ENCODE measurements around the gene SIK2.
A peak's percentile ranks its signal among the peaks of the same experiment; 100 is the strongest.

The SIK2 gene

GRCh38 chr11:111631666-111632039, 29.4 kb downstream of the SIK2 start (continued):
- TF ChIP-seq CREB5 (CRISPR knock-in tag; IDR thresholded peaks at IDR 0.05; ENCODE audit: low read depth) (peak; percentile 71; the same call in 1 of the 2 replicates), ESRRG (CRISPR knock-in tag; IDR thresholded peaks at IDR 0.05) (peak; percentile 63; the same call in 1 of the 2 replicates), ZC3H10 (CRISPR knock-in tag; IDR thresholded peaks at IDR 0.05) (no peak), CSRNP3 (CRISPR knock-in tag; IDR thresholded peaks at IDR 0.05) (no peak), GLIS3 (CRISPR knock-in tag; IDR thresholded peaks at IDR 0.05) (peak; percentile 75; the same call in 1 of the 2 replicates)

GRCh38 chr11:111632516-111633220, 30.4 kb downstream of the SIK2 start:
- peak; percentile 17; the same call in 1 of the 3 replicates for ATAC-seq
- TF ChIP-seq ARNTL (CRISPR knock-in tag; IDR thresholded peaks at IDR 0.05; ENCODE audit: borderline replicate concordance, low read depth) (no peak), ISL1 (CRISPR knock-in tag; IDR thresholded peaks at IDR 0.05) (peak; percentile 87), CSDC2 (CRISPR knock-in tag; IDR thresholded peaks at IDR 0.05) (no peak), ZC3H10 (CRISPR knock-in tag; IDR thresholded peaks at IDR 0.05) (0 out of 2 replicates have a peak, but pooled peaks have one; percentile 24), ZNF70 (CRISPR knock-in tag; IDR thresholded peaks at IDR 0.05) (no peak), TCF4 (CRISPR knock-in tag; IDR thresholded peaks at IDR 0.05; ENCODE audit: borderline replicate concordance) (peak; percentile 86; the same call in 1 of the 2 replicates), POU6F1 (CRISPR knock-in tag; IDR thresholded peaks at IDR 0.05; ENCODE audit: borderline replicate concordance, low read depth) (no peak), BACH2 (CRISPR knock-in tag; IDR thresholded peaks at IDR 0.05; ENCODE audit: borderline replicate concordance) (no peak), CSRNP3 (CRISPR knock-in tag; IDR thresholded peaks at IDR 0.05) (no peak; the same call in 1 of the 2 replicates), PPARA (CRISPR knock-in tag; IDR thresholded peaks at IDR 0.05; ENCODE audit: borderline replicate concordance) (no peak)

GRCh38 chr11:111633248-111633647, 31.0 kb downstream of the SIK2 start:
- no peak for TF ChIP-seq ISL1 (CRISPR knock-in tag; IDR thresholded peaks at IDR 0.05)
- TF ChIP-seq PPARA (CRISPR knock-in tag; IDR thresholded peaks at IDR 0.05; ENCODE audit: borderline replicate concordance): no peak
- no peak for TF ChIP-seq ZNF70 (CRISPR knock-in tag; IDR thresholded peaks at IDR 0.05)
- no peak for TF ChIP-seq GLIS3 (CRISPR knock-in tag; IDR thresholded peaks at IDR 0.05)
- TF ChIP-seq SNAI2 (CRISPR knock-in tag; IDR thresholded peaks at IDR 0.05): no peak
- no peak for TF ChIP-seq TCF4 (CRISPR knock-in tag; IDR thresholded peaks at IDR 0.05; ENCODE audit: borderline replicate concordance)
- no peak for TF ChIP-seq TSHZ2 (CRISPR knock-in tag; IDR thresholded peaks at IDR 0.05)
- TF ChIP-seq PATZ1 (CRISPR knock-in tag; IDR thresholded peaks at IDR 0.05; ENCODE audit: borderline replicate concordance): no peak
- TF ChIP-seq ESRRG (CRISPR knock-in tag; IDR thresholded peaks at IDR 0.05): no peak
- no peak for TF ChIP-seq ARNTL (CRISPR knock-in tag; IDR thresholded peaks at IDR 0.05; ENCODE audit: borderline replicate concordance, low read depth)
- TF ChIP-seq CSRNP3 (CRISPR knock-in tag; IDR thresholded peaks at IDR 0.05): no peak
- TF ChIP-seq CREB5 (CRISPR knock-in tag; IDR thresholded peaks at IDR 0.05; ENCODE audit: low read depth): no peak
- no peak for TF ChIP-seq CSDC2 (CRISPR knock-in tag; IDR thresholded peaks at IDR 0.05)
- no peak for ATAC-seq
